Activated naive CD4-positive, alpha-beta T cell treated with anti-CD3 and anti-CD28 coated beads for 36 hours (primary cell): ENCODE data around the gene ZRANB1. TPM values are rescaled to one million over a fixed set of nuclear protein-coding genes. Genes with fewer than 3 reads are reported as not detected.

Source experiments
- CTCF ChIA-PET: fragments of 350-600 bp; sonication (Branson Sonifier 250); formaldehyde crosslinking; loops from one replicate; lab custom pipeline; 2021; ENCODE audit warnings: antibody characterized with exemption; lab: Charles Lee
- DNase-seq: peaks from one replicate; pipeline ENCODE4 v3.0.0-alpha.2; 2020
- H3K27ac Mint-ChIP-seq: one replicate; pipeline ENCODE4 v1.8.0; 2021; ENCODE audit warnings: mild to moderate bottlenecking, mixed read lengths
- H3K27me3 Mint-ChIP-seq: one replicate; pipeline ENCODE4 v1.8.0; 2021; ENCODE audit warnings: low read depth, mixed read lengths
- H3K36me3 Mint-ChIP-seq: one replicate; pipeline ENCODE4 v1.8.0; 2021; ENCODE audit warnings: low read depth, mixed read lengths
- H3K4me1 Mint-ChIP-seq: one replicate; pipeline ENCODE4 v1.8.0; 2021; ENCODE audit warnings: low read depth, mixed read lengths
- H3K4me3 Mint-ChIP-seq: one replicate; pipeline ENCODE4 v1.8.0; 2021; ENCODE audit warnings: mild to moderate bottlenecking, moderate library complexity, mixed read lengths
- H3K9me3 Mint-ChIP-seq: one replicate; pipeline ENCODE4 v1.8.0; 2021; ENCODE audit warnings: mixed read lengths
- intact Hi-C: fragments of 100-400 bp; cut with micrococcal nuclease; formaldehyde crosslinking; loops from one replicate; pipeline ENCODE4 v1.15.1; 2023
- total RNA-seq, 2 experiments: library from RNA; stranded (reverse); gene quantifications; one replicate each; pipeline ENCODE4 v1.2.3, GENCODE V29; 2021

ZRANB1 gene
- 10 to 100 TPM; 10.1 to 10.8 TPM for total RNA-seq

DNA sequence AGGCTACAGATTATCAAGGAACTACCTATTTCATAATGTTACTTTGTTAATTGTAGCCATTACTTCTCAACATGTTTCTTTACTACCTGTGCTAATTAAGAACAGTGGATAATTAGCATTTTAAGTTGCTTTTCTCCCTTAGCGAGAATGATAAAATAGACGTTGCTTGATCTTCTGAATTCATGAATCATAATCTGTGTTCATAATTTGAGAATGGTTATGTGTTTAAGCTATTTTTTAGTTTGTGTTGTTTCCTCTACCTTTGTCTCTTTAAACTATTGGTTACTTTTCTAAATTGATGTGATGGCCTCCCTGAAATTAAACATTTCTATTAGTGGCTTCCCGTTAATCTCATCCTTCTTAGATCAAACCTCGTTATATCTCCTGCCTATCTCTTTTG is at the start of gene ZRANB1:
Gene ZRANB1, plus strand, starts transcription at position 301 of the 400 bp plus-strand sequence. CDS start 371 bp downstream, outside the sequence.
- H3K4me3 Mint-ChIP-seq: no peak within 1 kb of the TSS
- no peaks in the 10 kb centered on the region for H3K36me3 Mint-ChIP-seq
- CTCF ChIA-PET: no interaction called here
- peaks cover 50% of the 10 kb centered on the region for H3K4me1 Mint-ChIP-seq
- no peaks in the 10 kb centered on the region for H3K27me3 Mint-ChIP-seq
- no peak for DNase-seq
- intact Hi-C loops: no loop called here
- no peaks in the 10 kb centered on the region for H3K9me3 Mint-ChIP-seq
- H3K27ac Mint-ChIP-seq: no peak within 1 kb of the TSS

DNA sequence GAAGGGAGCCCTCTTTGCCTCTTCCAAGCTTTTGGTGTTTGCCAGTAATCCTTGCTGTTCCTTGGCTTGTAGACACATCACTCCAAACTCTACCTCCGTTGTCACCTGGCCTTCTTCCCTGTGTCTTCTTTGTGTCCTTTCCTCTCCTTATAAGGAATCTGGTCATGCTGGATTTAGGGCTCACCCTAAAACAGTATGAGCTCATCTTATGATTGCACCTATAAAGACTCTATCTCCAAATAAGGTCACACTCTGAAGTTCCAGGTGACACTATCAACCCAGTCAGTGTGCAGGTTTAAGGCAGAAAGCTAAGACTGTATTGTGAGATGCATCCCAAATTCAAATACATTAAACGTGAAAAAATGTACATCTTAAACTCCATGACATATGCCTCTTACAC is 49.0 kb upstream of the ZRANB1 start:
- Mint-ChIP-seq H3K4me1 (no peaks in the 10 kb centered on the region), H3K27ac (no peak overlapping the region), H3K36me3 (no peaks in the 10 kb centered on the region), H3K9me3 (no peaks in the 10 kb centered on the region), H3K27me3 (peaks cover 3% of the 10 kb centered on the region), H3K4me3 (no peak overlapping the region)
- CTCF ChIA-PET: no interaction called here
- DNase-seq: no peak
- intact Hi-C loops: no loop called here

DNA sequence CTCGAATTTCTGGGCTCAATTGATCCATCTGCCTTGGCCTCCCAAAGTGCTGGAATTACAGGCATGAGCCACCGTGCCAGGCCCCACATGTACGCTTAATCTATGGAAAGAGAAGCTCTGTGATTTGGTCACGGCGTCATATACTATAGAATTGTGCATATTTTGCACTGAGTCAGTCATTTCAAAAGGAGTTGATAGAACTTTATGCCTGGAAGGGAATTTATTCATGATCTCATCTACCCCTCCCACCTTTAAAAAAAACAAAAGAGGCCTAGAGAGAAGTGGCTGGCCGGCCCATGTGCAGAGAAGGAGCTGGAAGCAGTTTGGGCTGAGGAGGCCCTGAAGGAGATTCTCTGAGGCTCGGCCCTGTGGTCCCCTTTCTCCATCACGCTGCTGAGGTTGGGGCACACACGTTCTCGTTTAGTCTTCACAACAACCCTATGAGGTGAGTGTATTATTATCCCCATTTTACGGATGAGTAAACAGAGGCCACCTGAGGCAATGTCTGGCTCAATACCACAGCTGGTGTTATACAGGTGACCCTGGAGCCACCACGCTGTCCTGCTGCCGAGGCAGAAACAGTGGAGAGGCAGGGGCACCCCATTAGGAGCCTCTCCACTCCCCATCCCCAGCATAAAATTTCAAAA is 47.2 kb upstream of the ZRANB1 start:
- DNase-seq: no peak
- no peaks in the 10 kb centered on the region for H3K36me3 Mint-ChIP-seq
- no peaks in the 10 kb centered on the region for H3K9me3 Mint-ChIP-seq
- H3K4me1 Mint-ChIP-seq: no peaks in the 10 kb centered on the region
- H3K27me3 Mint-ChIP-seq: peaks cover 10% of the 10 kb centered on the region
- H3K27ac Mint-ChIP-seq: no peak overlapping the region
- no peak overlapping the region for H3K4me3 Mint-ChIP-seq
- CTCF ChIA-PET: interaction anchor here (1.4 kb wide), 1 partner anchor 98 kb away, joined by 3 read pairs; no protein-coding TSS in a partner anchor
- intact Hi-C loops: no loop called here

DNA sequence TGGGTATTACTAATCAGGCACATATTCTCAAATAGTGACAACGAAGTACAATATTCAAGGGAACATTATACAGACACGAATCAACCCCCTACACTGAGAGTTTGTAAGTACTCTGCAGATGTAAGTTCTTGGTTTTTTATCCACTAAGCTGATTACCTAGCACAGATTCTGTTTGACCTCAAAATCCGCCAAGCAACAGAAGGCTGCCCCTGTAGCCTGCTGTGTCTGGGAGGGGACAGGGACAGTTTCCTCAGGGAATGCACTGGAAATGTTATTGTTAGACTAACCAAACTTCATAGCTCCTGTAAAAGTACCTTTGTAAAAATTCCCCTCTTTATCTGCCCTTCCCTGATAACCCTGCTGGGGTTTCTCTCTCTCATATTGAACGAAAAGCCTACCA is 45.2 kb upstream of the ZRANB1 start:
- CTCF ChIA-PET: no interaction called here
- H3K27ac Mint-ChIP-seq: no peak overlapping the region
- no peaks in the 10 kb centered on the region for H3K9me3 Mint-ChIP-seq
- no peaks in the 10 kb centered on the region for H3K36me3 Mint-ChIP-seq
- DNase-seq: no peak
- no peaks in the 10 kb centered on the region for H3K4me1 Mint-ChIP-seq
- H3K4me3 Mint-ChIP-seq: no peak overlapping the region
- peaks cover 13% of the 10 kb centered on the region for H3K27me3 Mint-ChIP-seq
- intact Hi-C loops: no loop called here

DNA sequence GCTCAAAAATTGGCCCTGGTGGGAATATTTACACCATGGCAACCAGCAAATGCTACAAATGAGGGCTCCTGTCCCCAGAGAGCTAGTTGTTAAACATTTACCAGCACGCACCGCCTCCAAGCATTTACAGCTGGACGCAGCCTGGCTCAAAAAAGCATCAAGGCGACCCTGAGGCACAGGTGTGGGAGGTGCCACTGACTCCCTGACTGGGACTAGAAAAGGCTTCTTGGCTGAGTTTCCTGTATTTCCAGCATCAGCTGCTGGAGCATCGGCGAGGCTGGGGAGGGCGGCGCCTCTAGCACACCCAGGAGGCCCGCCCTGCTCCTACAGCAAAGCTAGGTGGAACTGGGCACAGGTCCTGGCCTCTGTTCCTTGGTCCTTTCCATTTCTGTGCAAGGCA is 43.5 kb upstream of the ZRANB1 start:
- H3K4me1 Mint-ChIP-seq: no peaks in the 10 kb centered on the region
- DNase-seq: no peak
- H3K9me3 Mint-ChIP-seq: no peaks in the 10 kb centered on the region
- no peaks in the 10 kb centered on the region for H3K36me3 Mint-ChIP-seq
- no peak overlapping the region for H3K4me3 Mint-ChIP-seq
- no peak overlapping the region for H3K27ac Mint-ChIP-seq
- CTCF ChIA-PET: no interaction called here
- intact Hi-C loops: no loop called here
- H3K27me3 Mint-ChIP-seq: peaks cover 13% of the 10 kb centered on the region

DNA sequence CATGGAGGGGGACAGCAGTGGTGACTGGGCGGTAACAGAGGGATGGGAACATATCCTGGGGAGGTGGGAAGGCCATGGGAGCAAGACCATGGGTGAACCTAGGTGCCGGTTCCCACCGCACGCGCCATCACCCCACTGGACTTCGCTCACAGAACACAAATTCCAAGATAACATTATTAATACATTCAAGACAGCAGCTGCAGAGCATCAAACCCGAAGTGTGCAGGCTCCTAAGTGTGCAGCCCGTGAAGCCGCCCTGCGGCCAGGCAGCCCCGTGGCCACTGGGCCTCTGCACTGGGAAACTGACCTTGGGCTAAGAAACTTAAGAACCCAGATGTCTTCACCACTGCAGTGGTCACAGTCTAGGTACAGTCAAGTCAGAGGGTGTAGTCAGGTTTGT is 42.8 kb upstream of the ZRANB1 start:
- no peak overlapping the region for H3K27ac Mint-ChIP-seq
- CTCF ChIA-PET: no interaction called here
- no peaks in the 10 kb centered on the region for H3K4me1 Mint-ChIP-seq
- no peak overlapping the region for H3K4me3 Mint-ChIP-seq
- H3K27me3 Mint-ChIP-seq: peaks cover 13% of the 10 kb centered on the region
- no peaks in the 10 kb centered on the region for H3K36me3 Mint-ChIP-seq
- no peak for DNase-seq
- intact Hi-C loops: no loop called here
- H3K9me3 Mint-ChIP-seq: no peaks in the 10 kb centered on the region

DNA sequence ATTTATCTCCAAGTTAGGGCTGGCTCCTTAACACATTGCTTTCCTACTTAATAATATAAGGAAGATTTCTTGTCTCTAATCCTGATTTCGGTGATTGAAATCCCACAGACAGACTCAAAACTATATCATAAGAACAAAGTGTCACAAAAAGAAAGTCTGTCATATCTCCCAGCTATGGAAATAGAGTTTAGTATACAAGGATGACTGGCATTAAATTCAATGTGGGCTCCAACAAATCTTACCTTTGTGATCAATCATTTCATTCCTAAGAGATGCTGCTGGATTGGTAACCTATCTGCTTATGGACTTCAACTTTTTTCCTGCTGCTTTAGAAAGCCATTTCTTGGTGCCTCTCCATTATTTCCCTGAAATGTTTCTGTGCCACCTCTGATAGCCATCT is 39.5 kb upstream of the ZRANB1 start:
- Mint-ChIP-seq H3K36me3 (no peaks in the 10 kb centered on the region), H3K27me3 (peaks cover 10% of the 10 kb centered on the region), H3K4me1 (no peaks in the 10 kb centered on the region), H3K9me3 (no peaks in the 10 kb centered on the region), H3K27ac (no peak overlapping the region), H3K4me3 (no peak overlapping the region)
- DNase-seq: no peak
- CTCF ChIA-PET: interaction anchor here (1.2 kb wide), 1 partner anchor 20 kb away, joined by 3 read pairs; no protein-coding TSS in a partner anchor
- intact Hi-C loops: no loop called here

DNA sequence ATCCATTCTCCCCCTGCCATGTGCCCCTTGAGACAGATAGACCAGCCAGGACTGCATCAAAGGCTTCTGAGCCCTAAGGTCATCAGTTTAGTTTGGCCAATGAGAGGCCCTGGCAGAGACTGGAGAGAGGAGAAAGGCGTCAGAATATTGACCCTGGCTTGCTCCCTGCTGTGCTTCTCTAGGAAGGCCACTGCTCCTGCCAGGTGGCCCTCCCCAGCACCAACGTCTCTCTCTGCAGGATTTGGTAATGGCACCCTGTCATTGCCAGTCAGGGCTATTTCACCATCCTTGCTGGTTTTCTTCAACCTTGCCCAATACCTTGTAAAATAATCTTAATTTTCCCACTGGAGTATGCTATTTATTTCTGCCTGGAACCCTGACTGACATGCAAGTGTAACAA is 38.8 kb upstream of the ZRANB1 start:
- Mint-ChIP-seq H3K27ac (no peak overlapping the region), H3K36me3 (no peaks in the 10 kb centered on the region), H3K4me1 (no peaks in the 10 kb centered on the region), H3K27me3 (peaks cover 13% of the 10 kb centered on the region), H3K4me3 (no peak overlapping the region), H3K9me3 (no peaks in the 10 kb centered on the region)
- DNase-seq: no peak
- intact Hi-C loops: no loop called here
- CTCF ChIA-PET: no interaction called here

DNA sequence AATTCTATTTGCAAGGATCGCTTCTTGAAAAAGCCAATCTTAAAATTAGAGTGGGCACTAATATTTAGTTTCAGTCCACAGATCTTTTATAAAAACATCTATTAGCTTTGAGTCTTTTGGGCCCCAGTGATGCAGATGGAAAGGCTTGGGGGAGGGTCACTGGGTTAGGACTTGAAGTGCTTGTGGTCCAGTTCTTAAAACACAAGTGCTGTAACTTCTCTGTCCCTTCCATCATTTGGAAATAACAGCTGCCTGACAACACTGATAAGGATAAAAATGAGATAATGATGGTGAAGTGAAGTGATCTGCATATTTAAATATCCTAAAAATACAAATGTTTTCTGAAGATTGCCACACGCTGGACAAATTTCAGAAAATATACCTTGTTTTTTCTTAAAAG is 37.1 kb upstream of the ZRANB1 start:
- Mint-ChIP-seq H3K4me3 (no peak overlapping the region), H3K36me3 (no peaks in the 10 kb centered on the region), H3K9me3 (no peaks in the 10 kb centered on the region), H3K27ac (no peak overlapping the region), H3K27me3 (peaks cover 8% of the 10 kb centered on the region), H3K4me1 (no peaks in the 10 kb centered on the region)
- no peak for DNase-seq
- intact Hi-C loops: no loop called here
- CTCF ChIA-PET: no interaction called here

DNA sequence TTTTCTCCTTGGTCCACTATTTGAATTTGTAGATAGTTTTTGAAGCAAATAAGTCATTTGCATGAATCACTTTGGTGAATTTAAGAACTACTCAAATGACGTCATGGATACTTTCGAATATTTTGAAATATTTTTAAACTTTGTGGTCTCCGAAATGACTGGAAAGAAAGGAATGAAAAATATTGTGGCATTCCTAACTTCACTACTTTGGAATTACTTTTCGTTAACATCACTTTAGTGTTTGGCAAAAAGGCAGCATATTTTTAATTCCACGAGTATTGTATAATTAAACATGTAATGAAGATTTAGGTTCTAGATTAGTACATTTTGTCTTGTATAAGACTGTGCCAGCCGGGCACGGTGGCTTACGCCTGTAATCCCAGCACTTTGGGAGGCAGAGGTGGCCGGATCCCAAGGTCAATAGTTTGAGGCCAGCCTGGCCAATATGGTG is 35.3 kb upstream of the ZRANB1 start:
- intact Hi-C loops: no loop called here
- H3K4me3 Mint-ChIP-seq: no peak overlapping the region

DNA sequence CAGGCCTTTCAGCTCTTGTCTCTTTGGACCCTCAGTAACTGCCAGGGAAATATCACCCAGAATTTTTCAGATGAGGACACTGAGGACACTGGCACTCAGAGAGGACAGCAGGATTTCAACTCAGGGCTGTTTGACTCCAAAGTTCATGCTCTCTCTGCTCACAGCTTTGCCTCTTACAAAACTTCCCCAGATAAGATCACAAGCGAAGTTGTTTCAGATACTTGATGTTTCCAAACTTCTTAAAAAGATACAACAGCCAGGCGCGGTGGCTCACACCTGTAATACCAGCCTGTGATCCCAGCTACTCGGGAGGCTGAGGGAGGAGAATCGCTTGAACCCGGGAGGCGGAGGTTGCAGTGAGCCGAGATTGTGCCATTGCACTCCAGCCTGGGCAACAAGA is 32.4 kb upstream of the ZRANB1 start:
- CTCF ChIA-PET: no interaction called here
- intact Hi-C loops: no loop called here
- Mint-ChIP-seq H3K4me1 (peaks cover 2% of the 10 kb centered on the region), H3K36me3 (no peaks in the 10 kb centered on the region), H3K27ac (no peak overlapping the region), H3K27me3 (peaks cover 5% of the 10 kb centered on the region), H3K4me3 (no peak overlapping the region), H3K9me3 (no peaks in the 10 kb centered on the region)
- no peak for DNase-seq

More for the DNA sequence above, 35.3 kb upstream of the ZRANB1 start:
- Mint-ChIP-seq H3K27me3 (peaks cover 5% of the 10 kb centered on the region), H3K27ac (no peak overlapping the region), H3K36me3 (no peaks in the 10 kb centered on the region), H3K9me3 (no peaks in the 10 kb centered on the region), H3K4me1 (no peaks in the 10 kb centered on the region)
- no peak for DNase-seq
- CTCF ChIA-PET: no interaction called here

DNA sequence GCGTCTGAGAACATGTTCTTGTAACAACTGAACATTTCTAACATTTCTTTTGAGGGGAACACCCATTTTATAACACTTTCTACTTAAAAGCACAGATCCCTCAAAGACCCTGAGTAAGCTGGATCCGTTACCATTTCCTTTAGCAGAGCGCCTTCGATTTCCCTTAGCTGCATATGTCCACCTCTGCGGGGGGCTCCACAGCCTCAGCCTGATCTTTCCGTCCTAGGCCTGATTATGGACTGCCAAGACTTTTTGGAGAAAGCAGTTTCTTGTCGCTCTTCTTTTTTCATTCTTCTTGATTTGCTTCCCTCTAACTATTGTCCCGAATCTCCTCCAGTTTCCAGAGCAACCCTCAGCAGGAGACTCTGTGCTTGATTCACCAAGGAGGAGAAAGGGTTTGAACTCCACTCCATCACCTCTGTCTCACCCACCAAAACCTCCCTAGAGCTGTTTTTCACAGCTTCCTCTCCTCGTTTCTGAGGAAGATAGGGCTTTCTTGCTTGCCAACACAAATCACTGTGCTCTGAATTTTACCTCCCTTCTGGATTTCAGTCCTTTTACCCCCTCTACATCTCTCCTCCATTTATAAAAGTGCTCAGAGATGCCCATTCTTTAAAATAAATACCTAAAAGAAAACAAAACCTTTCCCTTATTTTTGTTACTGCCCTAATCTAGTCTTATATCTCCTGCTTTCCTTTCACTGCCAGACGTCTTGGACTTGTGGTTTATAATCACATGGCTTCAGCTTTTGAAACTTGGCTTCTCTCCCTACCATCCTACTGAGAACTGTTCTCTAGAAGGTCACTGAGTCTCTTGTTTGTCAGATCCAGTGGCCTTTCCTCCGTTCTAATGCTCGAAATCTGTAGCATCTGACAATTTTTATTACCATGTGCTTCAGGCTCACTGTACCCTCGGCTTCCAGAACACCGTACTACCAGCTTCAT is 30.5 kb upstream of the ZRANB1 start:
- no peak for DNase-seq
- no peaks in the 10 kb centered on the region for H3K36me3 Mint-ChIP-seq
- H3K4me3 Mint-ChIP-seq: no peak overlapping the region
- H3K4me1 Mint-ChIP-seq: peaks cover 9% of the 10 kb centered on the region
- CTCF ChIA-PET: interaction anchor here (0.6 to 0.7 kb wide), 2 partner anchors 14 to 43 kb away, joined by 3 to 5 read pairs; no protein-coding TSS in a partner anchor
- no peak overlapping the region for H3K27ac Mint-ChIP-seq
- H3K9me3 Mint-ChIP-seq: no peaks in the 10 kb centered on the region
- peaks cover 5% of the 10 kb centered on the region for H3K27me3 Mint-ChIP-seq
- intact Hi-C loops: no loop called here
